ENCODE results near the gene NRG3.

Gene NRG3

GRCh38 chr10:82742478-82742877 lies 867.5 kb downstream of the NRG3 start:
- no peak for DNase-seq

GRCh38 chr10:82742898-82743297 lies 867.9 kb downstream of the NRG3 start:
- no peak for DNase-seq

GRCh38 chr10:82750538-82750937 lies 875.5 kb downstream of the NRG3 start:
- DNase-seq = no peak

- DNase-seq = no peak
Observed at GRCh38 chr10:82757397-82757796, 882.4 kb downstream of the NRG3 start.

GRCh38 chr10:82757901-82758300 lies 882.9 kb downstream of the NRG3 start:
- no peak for DNase-seq

DNA sequence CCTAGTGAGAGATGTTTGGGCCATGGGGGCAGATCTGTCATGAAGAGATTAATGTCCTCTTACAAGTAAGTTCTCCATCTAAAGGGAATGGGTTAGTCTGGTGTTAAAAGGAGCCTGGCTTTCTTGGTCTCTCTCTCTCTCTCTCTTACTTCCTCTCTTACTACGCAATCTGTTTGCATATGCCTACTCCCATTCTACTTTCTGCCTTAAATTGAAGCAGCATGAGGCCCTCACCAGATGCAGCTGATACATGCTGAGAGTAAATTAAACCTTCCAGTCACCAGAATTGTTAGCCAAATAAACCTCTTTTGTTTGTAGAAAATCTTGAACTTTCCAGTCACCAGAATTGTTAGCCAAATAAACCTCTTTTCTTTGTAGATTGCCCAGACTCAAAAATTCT lies 884.1 kb downstream of the NRG3 start:
- DNase-seq = no peak

- DNase-seq = no peak
Observed at GRCh38 chr10:82762641-82763040, 887.6 kb downstream of the NRG3 start.

DNA sequence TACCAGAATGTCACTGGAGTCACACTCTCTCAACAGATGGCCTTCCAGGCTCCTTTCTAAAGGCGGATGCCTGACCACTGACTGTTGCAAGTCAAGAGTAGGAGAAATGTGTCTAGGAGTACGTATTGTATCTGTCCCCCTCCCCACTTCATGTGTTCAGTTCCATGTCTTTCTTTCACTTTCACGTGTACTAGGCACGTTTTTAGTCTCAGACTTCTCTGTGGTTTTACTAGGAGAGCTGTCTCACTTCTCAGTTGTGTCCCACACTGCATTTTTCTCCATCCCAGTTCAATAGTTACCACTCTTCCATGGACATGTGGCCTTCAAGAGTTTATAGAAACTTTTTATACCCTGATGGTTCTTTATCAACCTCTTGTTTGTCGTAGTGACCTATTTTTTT lies 893.0 kb downstream of the NRG3 start:
- DNase-seq = no peak

- DNase-seq = no peak
Observed at GRCh38 chr10:82778908-82779307, 903.9 kb downstream of the NRG3 start.

DNA sequence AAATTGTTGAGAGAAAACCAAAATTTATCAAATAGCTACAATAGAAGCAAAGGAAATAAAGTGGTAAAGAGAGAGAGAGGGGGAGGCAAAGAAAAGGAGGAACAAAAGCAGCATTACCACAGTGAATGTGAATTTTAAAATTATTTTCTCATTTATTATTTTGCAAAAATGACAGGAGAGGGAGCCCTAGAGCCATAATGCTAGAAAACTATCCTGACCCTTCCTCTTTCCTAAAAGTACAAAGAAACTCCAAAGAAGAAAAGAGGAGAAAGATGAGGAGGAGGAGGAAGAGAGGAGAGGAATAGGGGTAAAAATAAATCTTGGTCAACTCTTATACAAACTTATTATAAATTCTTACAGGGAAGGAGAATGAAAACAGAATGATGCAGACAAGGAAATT lies 921.5 kb downstream of the NRG3 start:
- DNase-seq = no peak

DNA sequence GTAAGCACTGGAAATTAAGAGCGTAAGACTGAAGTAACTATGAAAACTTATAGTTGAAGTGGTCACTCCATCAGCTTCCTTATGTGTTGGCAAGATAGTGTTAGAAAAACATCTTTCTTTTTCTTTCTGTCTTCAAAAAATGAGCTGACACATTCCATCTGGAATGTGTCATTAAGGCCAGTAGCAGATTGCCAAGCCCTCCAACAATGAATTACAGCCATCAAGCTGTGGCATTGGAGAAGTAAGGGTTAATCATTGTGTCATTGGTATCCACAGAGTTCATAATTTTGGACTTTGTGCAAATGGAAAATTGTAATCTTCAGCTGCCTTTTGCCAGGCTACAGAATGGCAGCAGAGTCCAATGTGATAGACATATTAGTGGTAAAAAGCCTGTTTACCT lies 926.3 kb downstream of the NRG3 start:
- DNase-seq = no peak

DNA sequence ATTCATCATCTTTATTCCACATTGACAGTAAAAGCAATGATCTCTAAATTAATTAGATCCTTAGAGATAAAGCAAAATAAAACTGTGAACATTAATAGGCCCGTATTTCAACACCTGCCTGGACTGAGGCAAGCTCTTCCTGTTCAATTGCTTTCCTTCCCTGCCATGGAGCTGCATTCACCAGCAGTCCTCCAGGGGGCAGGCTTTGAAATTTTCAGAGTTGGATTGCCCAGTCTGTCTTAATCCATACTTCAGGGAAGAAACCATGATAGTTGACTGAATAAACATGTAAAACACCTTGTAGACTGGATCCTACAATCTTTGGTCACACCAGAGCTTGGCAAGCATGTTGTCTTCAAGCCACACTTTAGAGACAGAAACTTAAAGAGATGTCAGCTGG lies 936.6 kb downstream of the NRG3 start:
- no peak for DNase-seq

GRCh38 chr10:82813856-82814255 lies 938.9 kb downstream of the NRG3 start:
- DNase-seq = no peak

GRCh38 chr10:82814635-82815034 lies 939.6 kb downstream of the NRG3 start:
- no peak for DNase-seq

GRCh38 chr10:82815680-82816079 lies 940.7 kb downstream of the NRG3 start:
- DNase-seq = no peak

GRCh38 chr10:82817676-82818422 lies 942.9 kb downstream of the NRG3 start:
- no peak for DNase-seq

DNA sequence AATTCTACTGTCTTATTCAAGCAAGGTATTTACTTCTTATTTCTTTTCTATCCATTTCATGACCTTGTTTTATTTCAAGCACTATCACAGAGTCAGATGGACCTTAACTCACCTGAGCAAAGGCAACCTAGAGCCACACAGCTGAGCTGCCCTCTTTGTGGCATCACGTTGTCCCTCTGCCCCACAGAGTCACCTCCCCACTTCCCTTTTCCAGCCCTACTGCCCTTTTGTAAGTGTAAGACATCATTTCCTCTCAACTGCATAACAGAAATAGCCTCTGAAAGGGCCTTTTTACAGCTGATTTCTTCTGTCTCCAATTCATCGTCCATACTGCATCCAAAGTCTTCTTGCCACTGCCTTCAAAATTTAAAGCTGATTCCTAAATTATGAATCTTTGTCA lies 946.0 kb downstream of the NRG3 start:
- DNase-seq = no peak

DNA sequence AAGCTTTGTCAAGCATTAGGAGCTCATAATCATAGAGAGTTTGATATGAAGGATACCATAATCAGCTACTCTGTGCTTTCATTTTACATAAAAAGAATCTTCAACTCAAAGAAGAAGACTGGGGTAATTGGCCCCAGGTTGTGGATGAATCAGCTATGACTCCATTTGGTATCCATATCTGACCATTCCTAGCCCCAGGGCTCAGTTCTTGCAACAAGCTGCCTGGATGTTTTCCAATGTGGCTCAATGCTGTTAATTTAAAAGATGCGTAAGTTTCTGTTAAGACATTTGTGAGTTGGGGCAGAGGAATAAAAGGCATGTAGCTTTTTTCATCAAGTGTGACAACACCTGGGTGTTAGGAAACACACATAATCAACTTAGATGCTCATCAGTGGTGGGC lies 951.1 kb downstream of the NRG3 start:
- no peak for DNase-seq

DNA sequence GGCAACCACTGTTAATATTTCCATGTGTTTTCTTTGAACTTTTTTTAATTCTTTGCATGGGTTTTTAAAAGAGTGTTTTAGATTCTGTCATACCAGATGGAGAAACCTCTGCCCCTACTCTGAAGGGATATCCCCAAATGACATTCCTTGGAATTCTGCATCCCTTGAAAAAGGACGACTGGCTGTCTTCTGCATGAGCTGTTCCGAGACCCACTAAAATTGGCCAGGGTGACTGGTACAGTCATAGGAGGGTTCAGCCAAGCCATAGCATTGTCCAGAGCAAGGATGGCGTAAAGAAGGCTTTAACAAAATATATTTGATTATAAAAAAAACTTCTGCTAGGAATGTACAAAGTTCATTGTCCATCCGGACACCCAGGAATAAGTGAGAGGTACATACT lies 952.9 kb downstream of the NRG3 start:
- DNase-seq = no peak

- DNase-seq = no peak
Observed at GRCh38 chr10:82847242-82847641, 972.2 kb downstream of the NRG3 start.

GRCh38 chr10:82850191-82850590 lies 975.2 kb downstream of the NRG3 start:
- no peak for DNase-seq

GRCh38 chr10:82856957-82857613 lies 982.1 kb downstream of the NRG3 start:
- DNase-seq = no peak

GRCh38 chr10:82861889-82862288 lies 986.9 kb downstream of the NRG3 start:
- no peak for DNase-seq

- DNase-seq = no peak
Observed at GRCh38 chr10:82865366-82865765, 990.4 kb downstream of the NRG3 start.

Data from hematopoietic multipotent progenitor cell treated with erythropoietin and hydrocortisone succinate and interleukin-3 and kit ligand, for 8 days (in vitro differentiated cells).